EL (cell line): ENCODE data around the gene CDH23.

Source experiments
- DNase-seq: peaks from one replicate; pipeline ENCODE4 v3.0.0-alpha.2; 2016

The CDH23 gene

GRCh38 chr10:71767420-71768035 is 370.8 kb downstream of the CDH23 start:
- DNase-seq = peak; percentile 81

- no peak for DNase-seq
These were observed 372.6 kb downstream of the CDH23 start for GRCh38 chr10:71769279-71769823.

- no peak for DNase-seq
These were observed 373.5 kb downstream of the CDH23 start for GRCh38 chr10:71770255-71770654.

- no peak for DNase-seq
These were observed 374.1 kb downstream of the CDH23 start for GRCh38 chr10:71770789-71771188.

- DNase-seq = no peak
These were observed 374.5 kb downstream of the CDH23 start for GRCh38 chr10:71771204-71771603.

GRCh38 chr10:71771821-71772617 is 375.3 kb downstream of the CDH23 start:
- peak; percentile 82 for DNase-seq

- DNase-seq = no peak
These were observed 376.1 kb downstream of the CDH23 start for GRCh38 chr10:71772832-71773220.

GRCh38 chr10:71773221-71773971 is 376.7 kb downstream of the CDH23 start, which contains the start of gene VSIR:
Gene VSIR, minus strand, starts transcription at chr10:71773520. Its CDS starts 81 bp downstream, at chr10:71773439.
- peak; percentile 82 for DNase-seq

- no peak for DNase-seq
These were observed 378.4 kb downstream of the CDH23 start for GRCh38 chr10:71774916-71775702.

GRCh38 chr10:71776481-71776925 is 379.8 kb downstream of the CDH23 start:
- DNase-seq = no peak

GRCh38 chr10:71777213-71777985 is 380.7 kb downstream of the CDH23 start:
- no peak for DNase-seq

- DNase-seq = no peak
These were observed 381.5 kb downstream of the CDH23 start for GRCh38 chr10:71778071-71778825.

GRCh38 chr10:71779641-71780040 is 382.9 kb downstream of the CDH23 start:
- no peak for DNase-seq

GRCh38 chr10:71780156-71780555 is 383.4 kb downstream of the CDH23 start:
- DNase-seq = no peak

GRCh38 chr10:71780719-71781118 is 384.0 kb downstream of the CDH23 start:
- no peak for DNase-seq

GRCh38 chr10:71782221-71782916 is 385.6 kb downstream of the CDH23 start:
- no peak for DNase-seq

GRCh38 chr10:71782917-71783490 is 386.3 kb downstream of the CDH23 start:
- DNase-seq = no peak

- DNase-seq = no peak
These were observed 387.4 kb downstream of the CDH23 start for GRCh38 chr10:71783917-71784678.

- DNase-seq = no peak
These were observed 388.1 kb downstream of the CDH23 start for GRCh38 chr10:71784679-71785272.
